ENCODE measurements around the gene FAM219B. TPM values are rescaled to one million over a fixed set of nuclear protein-coding genes. Genes with fewer than 3 reads are reported as not detected.

The FAM219B gene
- total RNA-seq, 1 experiment from 2014 or later, result 99.6 TPM

Other genes starting within 250 kb of the FAM219B start
- 45.6 to 54.7 TPM (median 50.6 TPM) in 3 replicates for gene EDC3, start 210.8 kb downstream of the FAM219B start, total RNA-seq (2021)
- 0.21 to 0.26 TPM (median 0.23 TPM) in 3 replicates for gene CYP1A1, start 181.3 kb downstream of the FAM219B start, total RNA-seq (2021)
- gene CYP1A2, start 158.0 kb downstream of the FAM219B start, total RNA-seq (2021), result 0.07 TPM in 1 of 3 replicates, not detected in the others
- 55.1 to 55.9 TPM (median 55.3 TPM) in 3 replicates for gene CSK, start 124.8 kb downstream of the FAM219B start, total RNA-seq (2021)
- gene LMAN1L, start 94.0 kb downstream of the FAM219B start, total RNA-seq (2021), result not detected in 3 replicates
- gene CPLX3, start 80.2 kb downstream of the FAM219B start, total RNA-seq (2021), result 0.09 to 0.21 TPM (median 0.09 TPM) in 3 replicates
- 34.4 to 38.9 TPM (median 37.4 TPM) in 3 replicates for gene ULK3, start 63.7 kb downstream of the FAM219B start, total RNA-seq (2021)
- gene SCAMP2, start 33.5 kb downstream of the FAM219B start, total RNA-seq (2021), result 38.0 to 47.0 TPM (median 39.0 TPM) in 3 replicates
- 36.3 to 65.1 TPM (median 59.8 TPM) in 3 replicates for gene MPI, start 16.8 kb downstream of the FAM219B start, total RNA-seq (2021)
- 336 to 355 TPM (median 354 TPM) in 3 replicates for gene COX5A, start 31.2 kb upstream of the FAM219B start, total RNA-seq (2021)
- 28.3 to 31.3 TPM (median 29.0 TPM) in 3 replicates for gene RPP25, start 49.9 kb upstream of the FAM219B start, total RNA-seq (2021)
- 65.7 to 70.1 TPM (median 67.0 TPM) in 3 replicates for gene SCAMP5, start 88.7 kb upstream of the FAM219B start, total RNA-seq (2021)
- 25.7 to 30.1 TPM (median 27.8 TPM) in 3 replicates for gene PPCDC, start 116.7 kb upstream of the FAM219B start, total RNA-seq (2021)